Lower lobe of right lung (tissue), 2 donors: Measurements from ENCODE around the gene HNMT. TPM values are rescaled to one million over a fixed set of nuclear protein-coding genes. Genes with fewer than 3 reads are reported as not detected.

Experiments
- ATAC-seq, 2 donors: fragments of 200-7000 bp; cut with Tn5 transposase; one replicate each; pipeline ENCODE4 v1.9.1; 2020 to 2022; ENCODE audit warnings: mild to moderate bottlenecking in 2 of 2, moderate library complexity in 2 of 2
- DNase-seq: peaks from one replicate; pipeline ENCODE4 v3.0.0-alpha.2; 2020
- H3K27ac ChIP-seq: fragments of 200-600 bp; one replicate; pipeline ENCODE4 v1.8.0; 2022
- H3K27me3 ChIP-seq: fragments of 200-600 bp; one replicate; pipeline ENCODE4 v1.8.0; 2022; ENCODE audit warnings: low read depth
- H3K36me3 ChIP-seq: fragments of 200-600 bp; one replicate; pipeline ENCODE4 v1.8.0; 2022; ENCODE audit warnings: mild to moderate bottlenecking
- H3K4me1 ChIP-seq: fragments of 200-600 bp; one replicate; pipeline ENCODE4 v1.8.0; 2022
- H3K4me3 ChIP-seq: fragments of 200-600 bp; one replicate; pipeline ENCODE4 v1.8.0; 2022; ENCODE audit warnings: mild to moderate bottlenecking
- H3K9me3 ChIP-seq: fragments of 200-600 bp; one replicate; pipeline ENCODE4 v1.8.0; 2022
- intact Hi-C: fragments of 100-400 bp; cut with DNase I; formaldehyde crosslinking; loops from one replicate; pipeline ENCODE4 v1.11.0; 2022
- total RNA-seq: library from RNA; stranded (reverse); fragmentation: NEBNext Ultra II Directional; extraction: Animal tissue kit (Norgen Biotek cat#: 25700); gene quantifications from one replicate; pipeline ENCODE4 v1.2.1, GENCODE V29; 2021
- TF ChIP-seq, protein P1 (sequence below): fragments of 200-600 bp; IDR thresholded peaks from one replicate; pipeline ENCODE4 v1.8.0; 2022; ENCODE audit warnings: antibody characterized with exemption, mild to moderate bottlenecking
- donor health status: DM: no; HTN: yes; CAD: no; lungs with severe emphysema.

The HNMT gene
- total RNA-seq, 1 donor from 2014 or later = 99.3 TPM

DNA sequence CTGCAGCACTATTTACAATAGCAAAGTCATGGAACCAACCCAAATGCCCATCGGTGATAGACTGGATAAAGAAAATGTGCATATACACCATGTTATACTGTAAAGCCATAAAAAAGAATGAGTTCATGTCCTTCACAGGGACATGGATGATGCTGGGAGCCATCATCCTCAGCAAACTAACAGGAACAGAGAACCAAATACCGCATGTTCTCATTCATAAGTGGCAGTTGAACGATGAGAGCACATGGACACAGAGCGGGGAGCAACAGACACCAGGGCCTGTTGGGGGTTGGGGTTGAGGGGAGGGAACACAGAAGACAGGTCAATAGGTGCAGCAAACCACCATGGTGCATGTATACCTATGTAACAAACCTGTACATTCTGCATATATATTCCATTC, 33.5 kb downstream of the HNMT start:
- TF ChIP-seq, protein P1, sequence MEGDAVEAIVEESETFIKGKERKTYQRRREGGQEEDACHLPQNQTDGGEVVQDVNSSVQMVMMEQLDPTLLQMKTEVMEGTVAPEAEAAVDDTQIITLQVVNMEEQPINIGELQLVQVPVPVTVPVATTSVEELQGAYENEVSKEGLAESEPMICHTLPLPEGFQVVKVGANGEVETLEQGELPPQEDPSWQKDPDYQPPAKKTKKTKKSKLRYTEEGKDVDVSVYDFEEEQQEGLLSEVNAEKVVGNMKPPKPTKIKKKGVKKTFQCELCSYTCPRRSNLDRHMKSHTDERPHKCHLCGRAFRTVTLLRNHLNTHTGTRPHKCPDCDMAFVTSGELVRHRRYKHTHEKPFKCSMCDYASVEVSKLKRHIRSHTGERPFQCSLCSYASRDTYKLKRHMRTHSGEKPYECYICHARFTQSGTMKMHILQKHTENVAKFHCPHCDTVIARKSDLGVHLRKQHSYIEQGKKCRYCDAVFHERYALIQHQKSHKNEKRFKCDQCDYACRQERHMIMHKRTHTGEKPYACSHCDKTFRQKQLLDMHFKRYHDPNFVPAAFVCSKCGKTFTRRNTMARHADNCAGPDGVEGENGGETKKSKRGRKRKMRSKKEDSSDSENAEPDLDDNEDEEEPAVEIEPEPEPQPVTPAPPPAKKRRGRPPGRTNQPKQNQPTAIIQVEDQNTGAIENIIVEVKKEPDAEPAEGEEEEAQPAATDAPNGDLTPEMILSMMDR = no peak
- ATAC-seq (no peak), DNase-seq (no peak)
- no peaks in the 10 kb centered on the region for H3K9me3 ChIP-seq
- H3K36me3 ChIP-seq = peaks cover 17% of the 10 kb centered on the region
- no peak overlapping the region for H3K4me3 ChIP-seq
- intact Hi-C loops = no loop called here
- H3K27ac ChIP-seq = no peak overlapping the region
- H3K27me3 ChIP-seq = no peaks in the 10 kb centered on the region
- H3K4me1 ChIP-seq = no peaks in the 10 kb centered on the region

- Histone ChIP-seq H3K36me3 (peaks cover 21% of the 10 kb centered on the region), H3K4me1 (no peaks in the 10 kb centered on the region), H3K9me3 (no peaks in the 10 kb centered on the region), H3K27ac (no peak overlapping the region), H3K4me3 (no peak overlapping the region), H3K27me3 (no peaks in the 10 kb centered on the region)
- DNase-seq (no peak), ATAC-seq (no peak)
- TF ChIP-seq, protein P1 = no peak
- intact Hi-C loops = no loop called here
These were observed 34.2 kb downstream of the HNMT start for GRCh38 chr2:137998503-137998902.

DNA sequence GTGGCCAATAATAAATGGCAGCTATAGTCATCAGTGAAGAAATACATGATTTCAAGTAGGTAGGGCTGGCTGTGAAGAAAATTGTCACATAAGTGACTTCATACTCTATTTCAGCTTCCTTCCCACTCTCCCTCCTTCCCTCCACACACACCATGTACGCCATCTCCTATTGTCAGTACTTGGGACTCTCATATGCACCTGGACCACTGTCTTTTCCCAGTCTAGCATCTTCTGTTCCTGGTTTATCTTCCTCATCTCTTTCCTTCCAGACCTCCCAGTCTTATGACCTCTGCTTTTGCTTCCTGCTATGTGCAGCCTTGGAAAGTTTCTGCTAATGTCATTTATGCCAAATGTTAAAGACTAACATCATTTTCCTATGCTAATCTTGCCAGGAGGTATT, 35.0 kb downstream of the HNMT start:
- H3K27me3 ChIP-seq = no peaks in the 10 kb centered on the region
- DNase-seq (no peak), ATAC-seq (no peak)
- H3K4me3 ChIP-seq = no peak overlapping the region
- no peaks in the 10 kb centered on the region for H3K4me1 ChIP-seq
- peaks cover 29% of the 10 kb centered on the region for H3K36me3 ChIP-seq
- no peak overlapping the region for H3K27ac ChIP-seq
- H3K9me3 ChIP-seq = no peaks in the 10 kb centered on the region
- intact Hi-C loops = no loop called here
- TF ChIP-seq, protein P1 = no peak

GRCh38 chr2:138000009-138000408, 35.7 kb downstream of the HNMT start:
- Histone ChIP-seq H3K9me3 (no peaks in the 10 kb centered on the region), H3K36me3 (peaks cover 33% of the 10 kb centered on the region), H3K27ac (no peak overlapping the region), H3K4me1 (no peaks in the 10 kb centered on the region), H3K4me3 (no peak overlapping the region), H3K27me3 (no peaks in the 10 kb centered on the region)
- intact Hi-C loops = no loop called here
- ATAC-seq = no peak
- TF ChIP-seq, protein P1 = no peak
- no peak for DNase-seq

- DNase-seq (no peak), ATAC-seq (no peak)
- H3K36me3 ChIP-seq = peaks cover 38% of the 10 kb centered on the region
- TF ChIP-seq, protein P1 = no peak
- H3K4me3 ChIP-seq = no peak overlapping the region
- no peak overlapping the region for H3K27ac ChIP-seq
- intact Hi-C loops = no loop called here
- no peaks in the 10 kb centered on the region for H3K9me3 ChIP-seq
- H3K27me3 ChIP-seq = no peaks in the 10 kb centered on the region
- H3K4me1 ChIP-seq = no peaks in the 10 kb centered on the region
These were observed 36.5 kb downstream of the HNMT start for GRCh38 chr2:138000796-138001195.

DNA sequence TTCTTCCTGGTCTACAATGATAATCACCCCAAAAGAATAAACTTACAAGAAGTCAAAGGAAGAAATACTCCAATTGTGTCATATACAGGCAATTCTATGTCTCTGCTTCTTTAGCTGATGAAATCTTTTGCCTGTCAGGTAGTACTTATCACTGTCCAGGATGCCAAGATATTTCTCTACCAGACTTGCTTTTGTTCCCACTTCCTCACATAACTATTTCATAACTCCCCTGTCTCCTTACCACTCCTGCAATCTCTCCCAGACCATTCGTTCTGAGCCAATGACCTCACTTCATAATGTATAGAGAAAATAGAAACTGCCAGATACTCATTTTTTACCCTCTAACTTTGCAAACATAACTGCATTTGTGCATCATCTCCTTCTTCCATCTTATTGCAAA, 39.1 kb downstream of the HNMT start:
- intact Hi-C loops = no loop called here
- Histone ChIP-seq H3K27ac (no peak overlapping the region), H3K4me1 (no peaks in the 10 kb centered on the region), H3K27me3 (no peaks in the 10 kb centered on the region), H3K9me3 (no peaks in the 10 kb centered on the region), H3K4me3 (no peak overlapping the region), H3K36me3 (peaks cover 49% of the 10 kb centered on the region)
- DNase-seq (no peak), ATAC-seq (no peak)
- TF ChIP-seq, protein P1 = no peak
